AG10803 (cell line): Measurements from ENCODE around the gene NXN.
A peak's percentile ranks its signal among the peaks of the same experiment; 100 is the strongest.
"Not testable (repeated sequence)": the region's sequence is repeated elsewhere in the genome, so short reads cannot be mapped to it uniquely, and the experiment has no call there.

ENCODE experiments used
- DNase-seq: peaks from one replicate; pipeline ENCODE4 v3.0.0; 2010; ENCODE audit warnings: low read depth
- H3K4me3 ChIP-seq: 2 replicates; pipeline ENCODE4 v1.5.1; 2011; ENCODE audit warnings: mild to moderate bottlenecking, low read length, control low read depth
- TF ChIP-seq, protein P1 (sequence below): conservative IDR thresholded peaks from 2 replicates; pipeline ENCODE4 v1.5.1; 2011; ENCODE audit warnings: mild to moderate bottlenecking, low read length, control low read depth, inconsistent platforms

Gene NXN

DNA sequence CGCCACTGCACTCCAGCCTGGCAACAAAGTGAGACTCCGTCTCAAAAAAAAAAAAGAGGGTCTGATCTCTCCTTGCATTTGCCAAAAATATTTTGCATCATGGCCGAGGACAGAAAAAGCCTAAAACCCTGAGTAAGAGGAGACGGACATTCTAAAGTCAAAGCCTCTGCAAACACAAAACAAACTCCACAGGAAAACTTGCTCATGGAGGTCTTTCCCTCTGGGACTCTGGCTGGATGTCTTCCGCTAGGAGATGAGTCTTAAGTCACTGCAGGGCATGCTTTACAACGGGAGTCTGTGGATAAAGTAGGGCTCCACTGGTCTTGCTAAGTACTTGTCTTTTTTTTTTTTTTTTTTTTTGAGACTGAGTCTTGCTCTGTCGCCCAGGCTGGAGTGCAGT, 123.4 kb downstream of the NXN start:
- no peak overlapping the region for H3K4me3 ChIP-seq
- no peak for DNase-seq
- TF ChIP-seq, protein P1, sequence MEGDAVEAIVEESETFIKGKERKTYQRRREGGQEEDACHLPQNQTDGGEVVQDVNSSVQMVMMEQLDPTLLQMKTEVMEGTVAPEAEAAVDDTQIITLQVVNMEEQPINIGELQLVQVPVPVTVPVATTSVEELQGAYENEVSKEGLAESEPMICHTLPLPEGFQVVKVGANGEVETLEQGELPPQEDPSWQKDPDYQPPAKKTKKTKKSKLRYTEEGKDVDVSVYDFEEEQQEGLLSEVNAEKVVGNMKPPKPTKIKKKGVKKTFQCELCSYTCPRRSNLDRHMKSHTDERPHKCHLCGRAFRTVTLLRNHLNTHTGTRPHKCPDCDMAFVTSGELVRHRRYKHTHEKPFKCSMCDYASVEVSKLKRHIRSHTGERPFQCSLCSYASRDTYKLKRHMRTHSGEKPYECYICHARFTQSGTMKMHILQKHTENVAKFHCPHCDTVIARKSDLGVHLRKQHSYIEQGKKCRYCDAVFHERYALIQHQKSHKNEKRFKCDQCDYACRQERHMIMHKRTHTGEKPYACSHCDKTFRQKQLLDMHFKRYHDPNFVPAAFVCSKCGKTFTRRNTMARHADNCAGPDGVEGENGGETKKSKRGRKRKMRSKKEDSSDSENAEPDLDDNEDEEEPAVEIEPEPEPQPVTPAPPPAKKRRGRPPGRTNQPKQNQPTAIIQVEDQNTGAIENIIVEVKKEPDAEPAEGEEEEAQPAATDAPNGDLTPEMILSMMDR = no peak

DNA sequence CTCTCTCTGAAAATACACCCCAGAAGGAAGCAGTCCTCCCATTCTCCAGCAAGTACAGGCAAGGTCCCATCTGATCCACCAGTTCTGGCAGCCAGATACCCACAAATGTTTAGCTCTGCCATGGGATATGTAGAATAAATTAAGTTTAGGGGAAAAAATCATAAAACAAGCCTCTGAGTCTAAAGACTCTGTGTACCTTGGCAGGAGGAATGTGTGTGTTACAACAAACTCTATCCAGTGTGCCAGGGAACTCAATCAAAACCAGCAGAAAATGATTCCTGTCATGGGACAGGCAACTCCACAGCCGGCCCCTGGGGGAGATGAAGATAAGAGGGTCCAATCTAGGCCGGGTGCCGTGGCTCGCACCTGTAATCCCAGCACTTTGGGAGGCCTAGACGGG, 124.0 kb downstream of the NXN start:
- no peak for DNase-seq
- TF ChIP-seq, protein P1 = no peak
- no peak overlapping the region for H3K4me3 ChIP-seq

DNA sequence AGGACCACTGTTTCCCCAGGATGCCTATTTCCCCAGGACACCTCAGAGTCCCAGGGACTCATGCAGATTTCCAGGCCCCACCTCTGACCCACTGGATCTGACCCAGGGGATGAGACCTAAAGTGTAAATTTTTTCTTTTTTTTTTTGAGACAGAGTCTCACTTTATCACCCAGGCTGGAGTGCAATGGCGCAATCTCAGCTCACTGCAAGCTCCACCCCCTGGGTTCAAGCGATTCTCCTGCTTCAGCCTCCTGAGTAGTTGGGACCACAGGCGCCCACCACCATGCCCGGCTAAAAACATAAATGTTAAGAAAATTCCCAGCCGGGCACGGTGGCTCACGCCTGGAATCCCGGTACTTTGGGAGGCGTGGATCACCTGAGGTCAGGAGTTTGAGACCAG, 126.7 kb downstream of the NXN start:
- not testable (repeated sequence) for DNase-seq, H3K4me3 ChIP-seq

DNA sequence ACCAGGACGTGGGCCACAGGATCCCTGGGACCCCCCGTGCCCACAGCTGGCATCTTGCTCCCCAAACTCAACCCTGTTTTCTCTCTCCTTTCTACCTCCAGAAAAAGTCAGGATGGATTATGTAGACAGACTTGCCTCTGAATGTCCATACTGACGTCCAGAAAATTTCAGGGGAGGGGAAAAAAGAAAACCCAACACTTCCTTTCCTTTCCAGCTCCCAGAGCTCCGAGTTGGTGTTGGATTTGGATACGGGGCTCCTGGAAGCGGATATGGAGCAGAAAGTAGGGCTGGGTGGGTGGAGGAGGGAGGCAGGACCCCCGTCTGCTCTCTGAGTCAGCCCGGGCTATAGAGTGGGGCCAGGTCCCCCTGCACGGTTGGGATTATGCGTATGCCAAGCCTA, 127.2 kb downstream of the NXN start:
- TF ChIP-seq, protein P1 = no peak
- no peak for DNase-seq
- no peak overlapping the region for H3K4me3 ChIP-seq

DNA sequence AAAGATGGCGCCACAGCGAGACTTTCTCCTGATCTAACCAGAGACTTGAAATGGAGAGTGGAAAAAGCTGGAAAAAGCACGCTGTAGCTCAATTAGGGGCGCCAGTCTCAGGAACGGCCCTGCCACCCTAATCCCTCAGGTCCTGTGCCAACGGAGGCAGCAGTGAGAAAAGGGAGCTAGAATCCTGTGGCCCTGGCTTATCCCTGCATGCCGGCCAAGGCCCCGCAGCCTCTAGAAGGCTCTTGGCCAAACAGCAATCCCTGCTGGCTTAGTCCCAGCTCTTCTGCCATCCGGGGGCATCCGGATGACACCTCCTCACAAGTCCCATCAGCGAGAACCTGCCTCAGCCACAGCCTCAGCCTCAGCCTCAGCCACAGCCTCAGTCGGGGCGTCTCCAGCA, 127.7 kb downstream of the NXN start:
- TF ChIP-seq, protein P1 = no peak
- no peak for DNase-seq
- no peak overlapping the region for H3K4me3 ChIP-seq

DNA sequence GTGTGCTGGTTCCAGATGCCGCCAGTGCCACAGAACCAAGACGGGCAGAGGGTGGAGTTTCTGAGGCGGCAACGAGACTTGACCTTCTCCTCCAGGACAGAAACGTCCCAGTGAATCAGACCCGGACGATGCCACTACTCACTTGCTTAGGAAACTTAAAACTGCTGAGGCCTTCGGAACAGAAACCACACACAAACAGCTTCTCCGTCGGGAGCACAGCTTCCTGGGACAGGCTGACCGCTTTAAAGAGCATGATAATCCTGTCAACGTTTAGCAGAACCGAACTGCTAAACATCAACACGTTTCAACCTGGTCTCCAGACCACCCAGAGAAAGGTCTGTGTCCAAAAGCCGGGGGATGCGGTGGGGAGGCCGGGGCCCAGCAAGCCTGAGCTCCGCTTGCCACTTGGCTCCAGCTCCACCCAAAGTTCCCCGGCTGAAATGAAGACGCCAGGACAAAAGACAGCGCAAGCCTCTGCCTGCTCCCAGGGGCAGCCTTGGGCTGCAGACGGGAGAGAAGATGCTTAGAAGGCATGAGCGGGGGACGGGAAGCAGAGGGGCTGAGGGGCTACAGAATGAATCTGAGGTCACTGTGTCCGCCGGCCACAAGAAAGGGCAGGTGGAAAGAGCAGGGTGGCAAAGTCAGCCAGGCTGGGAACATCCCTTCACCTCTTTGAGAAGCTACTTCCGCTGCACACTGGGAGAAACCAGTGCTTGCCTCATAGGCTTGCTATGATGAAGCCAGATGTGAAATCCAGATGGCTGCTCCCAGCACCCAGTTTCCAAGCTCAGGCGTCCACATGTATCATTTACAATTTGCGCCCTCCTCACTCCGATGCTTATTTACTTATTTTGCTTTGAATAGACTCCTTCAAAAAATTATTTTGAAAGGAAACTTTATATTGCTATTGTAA, 128.5 kb downstream of the NXN start:
- TF ChIP-seq, protein P1 = no peak
- peak overlapping the region; percentile 48 for H3K4me3 ChIP-seq
- peak; percentile 85 for DNase-seq

DNA sequence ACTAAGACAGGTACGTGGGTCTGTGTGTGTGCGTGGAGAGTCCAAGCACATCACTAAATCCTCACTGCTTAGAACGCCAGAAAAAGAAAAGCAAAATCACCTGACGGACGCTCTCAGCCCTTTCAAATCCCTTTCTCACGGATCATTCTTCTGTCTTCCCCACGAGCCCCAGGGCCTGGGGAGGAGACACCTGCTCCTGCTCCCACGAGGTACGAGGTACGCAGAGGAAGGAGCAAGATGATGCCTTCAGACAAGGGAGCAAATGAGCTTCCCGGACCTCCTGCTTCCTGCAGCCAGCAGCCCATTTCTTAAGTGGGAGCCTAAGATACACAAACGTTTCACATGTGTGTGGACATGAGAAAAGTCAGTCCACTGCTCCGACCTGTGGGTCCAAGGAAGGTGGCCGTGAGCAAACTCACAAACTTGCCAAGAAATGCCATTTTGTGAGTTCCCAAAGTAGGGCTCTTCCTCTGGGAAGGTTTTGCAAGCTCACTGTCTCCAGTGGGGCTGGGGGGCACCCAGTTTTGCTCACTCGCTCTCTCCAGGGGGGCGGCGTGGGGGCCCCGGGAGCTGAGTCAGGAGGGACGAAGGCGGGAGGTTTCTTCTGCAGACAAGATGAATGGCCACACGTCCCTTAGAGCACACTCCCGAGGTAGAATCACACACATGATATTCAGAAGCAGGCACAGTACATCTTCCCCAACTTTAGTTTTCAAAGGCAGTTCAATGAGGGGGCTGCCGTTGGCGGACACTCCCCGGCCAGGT, 129.3 kb downstream of the NXN start:
- peak overlapping the region; percentile 48 for H3K4me3 ChIP-seq

More for the DNA sequence above, 129.3 kb downstream of the NXN start:
- TF ChIP-seq, protein P1 = no peak
- no peak for DNase-seq
